DND-41 (cell line): ENCODE measurements around the gene ABLIM2.

Experiments used
- ATAC-seq: fragments of 200-7000 bp; cut with Tn5 transposase; 3 replicates; pipeline ENCODE4 v1.9.1; 2021; ENCODE audit warnings: low read depth; ENCODE audit not compliant: insufficient read depth
- DNase-seq: peaks from one replicate; pipeline ENCODE4 v3.0.0-alpha.2; 2020
- H2AFZ ChIP-seq: 2 replicates; pipeline ENCODE4 v1.6.0; 2012; ENCODE audit warnings: low read depth, low read length
- H3K27ac ChIP-seq: 2 replicates; pipeline ENCODE4 v1.5.1; 2012; ENCODE audit warnings: low read length, inconsistent platforms
- H3K27me3 ChIP-seq: fragments of 200-600 bp; sonication (generic); 2 replicates; pipeline ENCODE4 v1.6.0; 2012; ENCODE audit warnings: low read length, mild to moderate bottlenecking, inconsistent platforms; ENCODE audit not compliant: insufficient read depth, poor library complexity
- H3K36me3 ChIP-seq: 2 replicates; pipeline ENCODE4 v1.5.1; 2012; ENCODE audit warnings: low read length, inconsistent platforms; ENCODE audit not compliant: insufficient read depth
- H3K4me1 ChIP-seq: 2 replicates; pipeline ENCODE4 v1.5.1; 2012; ENCODE audit warnings: mild to moderate bottlenecking, low read length; ENCODE audit not compliant: insufficient read depth
- H3K4me2 ChIP-seq: 2 replicates; pipeline ENCODE4 v1.6.0; 2012; ENCODE audit warnings: mild to moderate bottlenecking, moderate library complexity, low read length, inconsistent platforms; ENCODE audit not compliant: insufficient read depth
- H3K4me3 ChIP-seq, 2 experiments: fragments of 200-600 bp in 1 of 2; shearing (Covaris generic) in 1 of 2; 2 replicates each; pipeline ENCODE4 v1.5.1; 2012 to 2016; ENCODE audit warnings: inconsistent platforms in 2 of 2, low read length in 2 of 2, mild to moderate bottlenecking in 2 of 2, low read depth in 1 of 2, moderate library complexity in 1 of 2
- H3K79me2 ChIP-seq: 2 replicates; pipeline ENCODE4 v1.6.0; 2012; ENCODE audit warnings: low read length, inconsistent platforms; ENCODE audit not compliant: insufficient read depth
- H3K9ac ChIP-seq: 2 replicates; pipeline ENCODE4 v1.6.0; 2012; ENCODE audit warnings: low read depth, mild to moderate bottlenecking, inconsistent platforms, low read length, moderate library complexity
- H3K9me3 ChIP-seq: 2 replicates; pipeline ENCODE4 v1.5.1; 2012; ENCODE audit warnings: low read length, moderate library complexity, mild to moderate bottlenecking, inconsistent platforms; ENCODE audit not compliant: insufficient read depth, severe bottlenecking
- H4K20me1 ChIP-seq: 2 replicates; pipeline ENCODE4 v1.6.0; 2012; ENCODE audit warnings: low read length; ENCODE audit not compliant: insufficient read depth
- EZH2 ChIP-seq: IDR thresholded peaks from 3 replicates; pipeline ENCODE4 v1.6.1; 2012; ENCODE audit warnings: borderline replicate concordance, low read depth, mild to moderate bottlenecking, moderate library complexity, low read length, inconsistent platforms; ENCODE audit not compliant: severe bottlenecking
- TF ChIP-seq, protein P1 (sequence below): IDR thresholded peaks from 2 replicates; pipeline ENCODE4 v1.5.1; 2012; ENCODE audit warnings: borderline replicate concordance, low read length, moderate library complexity, mild to moderate bottlenecking; ENCODE audit not compliant: poor library complexity, severe bottlenecking; ENCODE audit errors: extremely low read depth

Gene ABLIM2

DNA sequence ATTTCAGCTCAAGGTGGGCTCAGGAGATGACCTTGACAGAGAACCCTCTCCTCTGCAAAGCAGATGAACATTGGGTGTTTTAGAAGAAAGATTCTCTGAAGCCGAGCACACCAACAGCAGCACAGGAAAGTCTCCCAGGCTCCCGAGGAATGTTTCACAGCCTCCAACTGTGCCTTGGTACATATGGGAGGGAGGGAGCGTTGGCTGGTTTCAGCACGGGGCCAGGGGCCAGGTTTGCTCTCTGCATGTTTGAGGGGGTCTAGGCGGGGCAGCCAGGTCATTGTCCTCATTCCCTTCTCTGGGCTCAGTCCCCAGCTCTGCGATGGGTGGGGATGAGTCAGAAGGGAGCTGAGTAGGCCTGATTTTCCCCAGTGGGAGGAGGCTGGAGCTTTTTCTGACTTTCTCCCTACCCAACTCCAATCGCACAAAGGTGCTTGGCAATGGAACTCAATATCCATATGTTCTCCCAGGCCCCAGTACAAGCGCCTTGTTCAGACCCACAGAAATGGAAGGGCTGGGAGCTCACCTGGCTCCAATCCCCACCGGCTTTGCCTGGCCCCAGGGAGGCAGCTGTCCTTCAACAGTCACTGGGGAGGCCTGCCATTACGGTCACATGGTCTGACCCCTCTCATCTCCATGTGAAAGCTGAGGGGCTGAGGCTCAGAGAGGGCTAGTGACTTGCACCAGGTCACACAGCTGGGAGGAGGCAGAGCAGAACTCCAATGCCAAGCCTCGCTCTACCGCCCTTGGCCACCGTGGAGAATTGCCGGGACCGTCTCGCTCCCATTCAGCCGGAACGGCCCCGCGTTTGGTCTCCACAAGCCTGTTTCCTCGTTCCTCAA lies 110.6 kb downstream of the ABLIM2 start:
- Histone ChIP-seq H4K20me1 (no peaks in the 10 kb centered on the region), H3K9ac (no peak overlapping the region), H3K79me2 (no peaks in the 10 kb centered on the region), H3K27ac (no peak overlapping the region), H3K9me3 (no peaks in the 10 kb centered on the region), H3K4me1 (no peaks in the 10 kb centered on the region), H2AFZ (no peak overlapping the region), H3K4me3 (no peak overlapping the region), H3K36me3 (no peaks in the 10 kb centered on the region), H3K4me2 (no peak overlapping the region), H3K27me3 (no peaks in the 10 kb centered on the region)
- ATAC-seq (no peak), DNase-seq (no peak)
- TF ChIP-seq, protein P1, sequence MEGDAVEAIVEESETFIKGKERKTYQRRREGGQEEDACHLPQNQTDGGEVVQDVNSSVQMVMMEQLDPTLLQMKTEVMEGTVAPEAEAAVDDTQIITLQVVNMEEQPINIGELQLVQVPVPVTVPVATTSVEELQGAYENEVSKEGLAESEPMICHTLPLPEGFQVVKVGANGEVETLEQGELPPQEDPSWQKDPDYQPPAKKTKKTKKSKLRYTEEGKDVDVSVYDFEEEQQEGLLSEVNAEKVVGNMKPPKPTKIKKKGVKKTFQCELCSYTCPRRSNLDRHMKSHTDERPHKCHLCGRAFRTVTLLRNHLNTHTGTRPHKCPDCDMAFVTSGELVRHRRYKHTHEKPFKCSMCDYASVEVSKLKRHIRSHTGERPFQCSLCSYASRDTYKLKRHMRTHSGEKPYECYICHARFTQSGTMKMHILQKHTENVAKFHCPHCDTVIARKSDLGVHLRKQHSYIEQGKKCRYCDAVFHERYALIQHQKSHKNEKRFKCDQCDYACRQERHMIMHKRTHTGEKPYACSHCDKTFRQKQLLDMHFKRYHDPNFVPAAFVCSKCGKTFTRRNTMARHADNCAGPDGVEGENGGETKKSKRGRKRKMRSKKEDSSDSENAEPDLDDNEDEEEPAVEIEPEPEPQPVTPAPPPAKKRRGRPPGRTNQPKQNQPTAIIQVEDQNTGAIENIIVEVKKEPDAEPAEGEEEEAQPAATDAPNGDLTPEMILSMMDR: no peak
- TF ChIP-seq EZH2: no peak

DNA sequence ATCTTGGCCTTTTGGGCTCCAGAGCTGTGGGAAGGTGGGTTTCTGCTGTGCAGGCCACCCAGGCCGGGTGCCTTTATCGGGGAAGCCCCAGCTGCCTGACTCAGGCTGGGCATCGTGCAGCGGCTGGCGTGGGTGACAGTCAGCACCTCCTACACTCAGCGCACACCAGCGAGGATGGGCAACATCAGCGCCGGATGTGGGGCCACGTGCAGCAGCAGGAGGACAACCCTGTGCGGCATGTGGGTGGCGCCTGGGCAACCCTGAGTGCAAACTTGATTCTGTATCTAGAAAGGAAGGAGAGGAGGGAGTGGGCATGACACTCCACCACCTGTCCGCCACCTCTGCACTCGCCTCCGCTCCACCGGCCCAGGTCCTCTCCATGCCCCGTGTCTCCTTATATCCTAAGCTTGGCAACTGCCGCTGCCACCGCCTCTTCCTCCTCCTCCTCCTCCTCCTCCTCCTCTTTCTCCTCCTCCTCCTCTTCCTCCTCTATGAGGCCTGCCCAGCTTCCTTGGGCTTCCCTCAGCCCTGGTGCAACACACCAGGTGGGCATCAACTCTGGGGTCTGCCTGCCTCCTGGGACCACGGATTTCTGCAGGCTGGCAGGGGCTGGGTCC lies 111.6 kb downstream of the ABLIM2 start:
- TF ChIP-seq, protein P1: no peak
- no peak for TF ChIP-seq EZH2

DNA sequence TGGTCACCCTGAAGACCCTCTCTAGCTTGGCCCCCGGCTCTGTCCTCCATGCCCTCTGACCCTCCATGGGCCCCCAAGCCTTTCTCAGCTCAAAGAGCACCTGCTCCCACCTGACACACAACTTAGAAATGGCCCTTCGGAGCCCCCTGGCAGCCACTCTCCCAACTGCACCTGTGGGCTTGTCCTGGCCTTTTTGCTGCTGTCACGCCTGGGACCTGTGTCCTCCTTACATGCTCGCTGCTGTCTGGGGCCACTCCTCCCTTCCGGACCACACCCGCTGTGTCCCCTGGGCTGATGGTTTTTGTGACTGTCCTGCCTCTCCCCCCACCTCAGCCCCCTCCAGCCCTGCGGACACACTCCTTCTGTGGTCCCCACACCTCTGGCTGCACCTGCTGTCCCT lies 112.7 kb downstream of the ABLIM2 start:
- Histone ChIP-seq H3K4me2 (no peak overlapping the region), H3K79me2 (no peaks in the 10 kb centered on the region), H3K36me3 (no peaks in the 10 kb centered on the region), H4K20me1 (no peaks in the 10 kb centered on the region; the same call in 1 of the 2 replicates), H3K4me1 (no peaks in the 10 kb centered on the region), H3K27ac (no peak overlapping the region), H3K4me3 (no peak overlapping the region), H2AFZ (no peak overlapping the region), H3K9ac (no peak overlapping the region), H3K27me3 (no peaks in the 10 kb centered on the region), H3K9me3 (no peaks in the 10 kb centered on the region)
- ATAC-seq: no peak
- TF ChIP-seq, protein P1: no peak
- no peak for TF ChIP-seq EZH2
- no peak for DNase-seq

More for the DNA sequence above, 111.6 kb downstream of the ABLIM2 start:
- ATAC-seq (no peak), DNase-seq (no peak)
- no peaks in the 10 kb centered on the region for H3K9me3 ChIP-seq
- no peaks in the 10 kb centered on the region for H4K20me1 ChIP-seq
- no peaks in the 10 kb centered on the region for H3K36me3 ChIP-seq
- H3K4me1 ChIP-seq: no peaks in the 10 kb centered on the region
- H3K4me3 ChIP-seq: no peak overlapping the region
- H3K27ac ChIP-seq: no peak overlapping the region
- no peak overlapping the region for H2AFZ ChIP-seq
- no peaks in the 10 kb centered on the region for H3K27me3 ChIP-seq
- H3K4me2 ChIP-seq: no peak overlapping the region
- no peak overlapping the region for H3K9ac ChIP-seq
- H3K79me2 ChIP-seq: no peaks in the 10 kb centered on the region
